ENCODE results near the gene RFT1.

Gene RFT1

GRCh38 chr3:53142986-53143385 lies 12.8 kb upstream of the RFT1 start:
- TF ChIP-seq GABPA (IDR thresholded peaks at IDR 0.05; ENCODE audit: low read depth) = no peak
- TF ChIP-seq SPI1 (IDR thresholded peaks at IDR 0.05; ENCODE audit: borderline replicate concordance, low read depth) = peak; percentile 71; the same call in 1 of the 2 replicates
- TF ChIP-seq POLR2AphosphoS5 (IDR thresholded peaks at IDR 0.05; ENCODE audit: low read depth) = peak; percentile 87
- no peak for TF ChIP-seq CTCF (IDR thresholded peaks at IDR 0.05; ENCODE audit: insufficient read depth, low read length)
- no peak for TF ChIP-seq REST (IDR thresholded peaks at IDR 0.05; ENCODE audit: insufficient replicate concordance, low read depth)
- H3K27ac ChIP-seq (replicated peaks) = peak overlapping the region; percentile 86
- H3K4me3 ChIP-seq (replicated peaks; ENCODE audit: insufficient read depth, low read length) = no peak overlapping the region
- no peaks in the 10 kb centered on the region for H3K27me3 ChIP-seq (ENCODE audit: insufficient read depth, poor library complexity, severe bottlenecking)
- DNase-seq (ENCODE audit: low read depth in 1 of 2, low spot score in 1 of 2) = peak in 1 of 2 experiments; percentile 95

- no peak for TF ChIP-seq REST (IDR thresholded peaks at IDR 0.05; ENCODE audit: insufficient replicate concordance, low read depth)
- TF ChIP-seq POLR2AphosphoS5 (IDR thresholded peaks at IDR 0.05; ENCODE audit: low read depth) = 0 out of 2 replicates have a peak, but pooled peaks have one; percentile 8
- H3K27ac ChIP-seq (replicated peaks) = peak overlapping the region; percentile 86
- DNase-seq (ENCODE audit: low read depth in 1 of 2, low spot score in 1 of 2) = peak; percentile 95 to 97
- H3K4me3 ChIP-seq (replicated peaks; ENCODE audit: insufficient read depth, low read length) = no peak overlapping the region
- no peaks in the 10 kb centered on the region for H3K27me3 ChIP-seq (ENCODE audit: insufficient read depth, poor library complexity, severe bottlenecking)
Measured at GRCh38 chr3:53140847-53141845, 10.9 kb upstream of the RFT1 start.

- H3K27ac ChIP-seq (replicated peaks) = peak overlapping the region; percentile 86
- no peak for DNase-seq (ENCODE audit: low read depth in 1 of 2, low spot score in 1 of 2)
- H3K27me3 ChIP-seq (ENCODE audit: insufficient read depth, poor library complexity, severe bottlenecking) = no peaks in the 10 kb centered on the region
- H3K4me3 ChIP-seq (replicated peaks; ENCODE audit: insufficient read depth, low read length) = no peak overlapping the region
- TF ChIP-seq POLR2AphosphoS5 (IDR thresholded peaks at IDR 0.05; ENCODE audit: low read depth) = no peak
- TF ChIP-seq GABPA (IDR thresholded peaks at IDR 0.05; ENCODE audit: low read depth) = no peak
- TF ChIP-seq REST (IDR thresholded peaks at IDR 0.05; ENCODE audit: insufficient replicate concordance, low read depth) = no peak
- no peak for TF ChIP-seq SPI1 (IDR thresholded peaks at IDR 0.05; ENCODE audit: borderline replicate concordance, low read depth)
- no peak for TF ChIP-seq CTCF (IDR thresholded peaks at IDR 0.05; ENCODE audit: insufficient read depth, low read length)
Measured at GRCh38 chr3:53139906-53140846, 9.9 kb upstream of the RFT1 start.

All from HL-60 (cell line).